Femur (tissue), 1 donor: ENCODE measurements around the gene YKT6.
"Not testable (repeated sequence)": the region's sequence is repeated elsewhere in the genome, so short reads cannot be mapped to it uniquely, and the experiment has no call there.

Source experiments
- DNase-seq: peaks from one replicate; pipeline ENCODE4 v3.0.0-alpha.2; 2017

YKT6 gene

DNA sequence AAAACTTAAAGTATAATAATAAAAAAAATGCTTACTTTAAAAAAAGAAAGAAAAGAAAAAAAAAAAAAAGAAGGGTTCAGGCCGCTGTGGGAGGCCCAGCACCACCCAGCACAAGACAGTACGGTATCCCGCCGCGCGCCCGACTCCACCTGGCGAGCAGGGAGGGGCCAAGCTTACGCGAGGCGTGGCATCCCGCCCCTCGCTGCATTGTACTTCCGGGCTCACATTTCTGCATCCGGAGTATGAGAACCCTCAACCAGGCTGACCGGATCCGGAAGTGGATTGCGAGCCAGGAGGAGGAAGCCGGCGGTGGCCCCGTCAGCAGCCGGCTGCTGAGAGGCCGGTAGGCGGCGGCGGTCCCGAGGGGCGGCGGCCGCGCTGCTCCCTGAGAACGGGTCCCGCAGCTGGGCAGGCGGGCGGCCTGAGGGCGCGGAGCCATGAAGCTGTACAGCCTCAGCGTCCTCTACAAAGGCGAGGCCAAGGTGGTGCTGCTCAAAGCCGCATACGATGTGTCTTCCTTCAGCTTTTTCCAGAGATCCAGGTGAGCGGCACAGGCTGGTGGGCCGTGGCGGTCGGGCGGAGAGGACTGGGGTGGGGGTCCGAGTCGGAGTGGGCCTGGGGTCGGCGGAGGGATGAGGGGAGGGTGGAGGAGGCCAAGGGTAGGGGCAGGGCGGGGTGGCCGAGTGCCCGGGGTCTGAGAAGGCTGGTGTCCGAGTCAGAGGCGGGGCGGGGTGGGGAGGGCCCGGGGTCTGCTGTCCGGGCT is at the start of gene YKT6:
Gene YKT6, plus strand, starts transcription at position 280 of the 763 bp plus-strand sequence. Its CDS starts 158 bp downstream, at position 438.
- DNase-seq = peak; percentile 97

DNA sequence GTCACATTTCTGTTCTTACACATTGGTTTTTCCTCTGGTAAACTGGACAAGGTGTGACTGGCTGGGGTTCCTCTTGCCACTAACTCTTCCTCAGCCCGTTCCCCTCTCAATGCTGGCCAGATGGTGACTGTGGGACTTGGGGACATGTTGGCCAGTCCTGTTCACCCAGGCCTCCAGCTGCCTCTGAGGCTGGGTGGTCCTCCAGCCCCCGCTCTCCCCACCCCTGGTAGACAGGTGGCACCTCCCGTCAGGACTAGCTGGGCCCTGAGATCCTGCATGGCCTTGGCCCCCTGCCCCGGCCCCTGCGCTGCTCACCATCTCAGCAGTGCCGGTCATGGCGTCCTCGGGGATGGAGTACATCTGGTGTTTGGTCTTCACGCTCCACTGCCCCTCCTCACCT is 48.8 kb upstream of the YKT6 start:
- DNase-seq = no peak

DNA sequence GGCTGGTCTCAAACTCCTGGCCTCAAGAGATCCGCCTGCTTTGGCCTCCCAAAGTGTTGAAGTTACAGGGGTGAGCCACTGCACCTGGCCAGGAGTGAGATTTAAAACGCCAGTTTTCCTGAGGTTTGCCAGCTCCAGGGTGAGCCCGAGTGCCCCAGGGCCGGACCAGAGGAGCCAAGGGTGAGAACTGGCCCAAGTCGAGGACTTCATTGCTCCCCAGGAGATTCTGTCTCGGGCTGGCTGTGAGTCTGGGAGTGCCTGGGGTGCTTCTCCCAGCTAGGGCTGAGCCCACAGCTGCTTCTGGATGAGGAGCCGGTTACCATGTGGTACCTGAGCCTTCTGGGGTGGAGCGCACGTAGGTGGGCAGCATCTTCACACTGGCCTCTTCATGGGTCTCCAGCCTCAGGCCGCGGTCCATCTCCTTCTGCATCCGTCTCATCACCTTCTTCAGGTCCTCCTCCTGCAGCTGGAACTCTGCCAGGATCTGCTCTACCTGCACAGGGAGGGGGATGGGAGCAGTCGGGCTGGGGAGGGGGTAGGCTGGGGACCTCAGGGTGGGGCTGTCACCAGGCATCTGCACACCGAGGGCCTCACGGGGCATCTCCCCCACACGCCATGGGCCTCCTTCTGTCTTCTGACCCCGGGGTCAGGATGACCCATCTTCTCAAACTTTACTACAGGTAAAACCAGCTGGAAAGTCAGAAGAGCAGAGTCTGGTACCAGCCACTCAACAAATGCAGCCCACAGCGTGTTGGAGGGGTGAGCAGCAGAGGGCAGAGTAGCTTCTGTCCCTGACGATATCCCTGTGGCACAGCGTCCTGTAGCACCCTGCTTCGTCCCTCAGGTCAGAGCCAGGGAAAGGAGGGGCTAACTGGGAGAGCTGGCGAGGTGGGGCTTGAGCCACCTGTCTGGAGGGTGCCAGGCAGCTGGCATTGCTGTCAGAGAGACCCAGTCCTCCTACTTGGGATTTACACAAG is 47.5 kb upstream of the YKT6 start:
- DNase-seq = peak; percentile 15

DNA sequence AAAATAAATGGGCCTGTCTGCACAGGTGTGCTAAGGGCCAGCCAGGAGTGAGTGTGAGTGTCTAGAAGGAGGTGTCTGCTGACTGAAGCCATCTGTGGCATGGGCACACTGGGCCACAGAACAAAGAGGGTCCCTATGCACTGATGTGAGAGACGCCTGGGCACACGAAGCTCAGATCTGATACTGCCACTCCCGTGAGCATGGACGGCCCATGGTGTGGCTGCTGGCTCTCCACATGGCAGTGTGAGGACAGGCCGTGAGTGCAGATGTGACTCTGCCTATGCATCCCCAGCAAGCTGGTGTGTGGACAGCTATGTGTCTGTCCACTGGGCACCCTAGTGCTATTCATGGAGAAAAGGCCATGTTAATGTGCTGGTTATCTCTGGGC is 46.8 kb upstream of the YKT6 start:
- DNase-seq = no peak

DNA sequence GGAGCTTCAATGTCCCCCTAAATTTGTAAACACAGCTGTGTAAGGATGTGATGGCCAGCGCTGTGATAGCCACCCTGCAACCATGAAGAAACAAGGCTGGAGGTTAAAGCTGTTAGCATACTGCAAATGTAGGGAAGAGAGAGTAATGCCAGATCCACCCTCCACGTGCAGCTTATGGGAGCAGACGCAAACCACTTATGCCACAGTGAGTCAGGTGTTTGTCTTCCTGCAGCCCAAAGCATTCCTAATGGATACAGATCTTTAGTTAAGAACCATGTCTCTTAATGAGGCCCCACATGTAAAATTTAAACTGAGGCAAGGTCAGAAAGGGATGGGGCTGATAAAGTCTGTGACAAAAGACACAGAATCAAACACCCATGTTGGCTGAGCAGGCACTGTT is 46.1 kb upstream of the YKT6 start:
- DNase-seq = no peak

DNA sequence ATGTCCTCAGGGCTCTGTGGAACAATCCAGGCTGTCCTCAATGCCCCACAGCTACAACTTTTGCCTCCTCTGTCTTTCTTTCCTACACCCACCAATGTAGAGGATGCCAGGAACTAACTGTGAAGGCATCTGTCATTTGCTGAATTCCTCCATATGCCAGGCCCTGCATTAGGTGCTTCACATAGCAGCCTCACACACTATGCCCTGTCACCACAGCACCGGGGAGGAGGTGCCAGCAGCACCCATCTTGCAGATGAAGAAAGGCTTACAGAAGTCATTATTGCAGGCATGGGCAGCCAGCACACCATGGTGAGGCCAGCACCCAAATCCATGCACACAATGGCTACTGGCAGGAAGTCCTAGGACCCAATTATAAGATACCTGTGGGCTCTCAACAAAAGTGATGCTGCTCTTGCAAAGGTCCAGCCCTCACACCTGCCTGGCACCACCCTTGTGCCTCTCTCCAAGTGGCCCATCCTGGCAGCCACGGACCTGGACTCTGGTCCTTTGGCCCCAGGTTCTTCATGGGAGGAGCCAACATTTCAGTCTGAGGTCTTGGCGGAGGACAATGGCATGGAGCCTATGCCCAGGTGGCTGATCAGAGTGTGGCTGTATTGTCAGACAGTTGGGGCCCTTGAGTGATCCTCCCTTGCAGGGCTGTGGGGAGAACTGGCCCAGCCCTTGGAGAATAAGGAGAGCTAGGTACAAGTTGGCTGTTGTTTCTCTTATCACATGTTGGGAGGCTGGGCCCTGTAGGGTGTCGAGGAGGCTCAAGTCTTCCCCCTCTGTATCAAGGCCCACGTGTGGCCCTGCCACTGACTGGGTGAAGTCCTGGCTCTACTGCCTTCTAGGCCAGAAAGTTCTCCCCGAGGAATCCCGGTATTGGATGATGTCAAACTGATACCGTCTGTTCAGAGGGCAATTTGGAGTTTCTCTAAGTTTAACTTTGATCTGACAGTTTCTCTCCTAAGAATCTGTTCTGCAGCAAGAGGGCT is 45.3 kb upstream of the YKT6 start:
- no peak for DNase-seq

DNA sequence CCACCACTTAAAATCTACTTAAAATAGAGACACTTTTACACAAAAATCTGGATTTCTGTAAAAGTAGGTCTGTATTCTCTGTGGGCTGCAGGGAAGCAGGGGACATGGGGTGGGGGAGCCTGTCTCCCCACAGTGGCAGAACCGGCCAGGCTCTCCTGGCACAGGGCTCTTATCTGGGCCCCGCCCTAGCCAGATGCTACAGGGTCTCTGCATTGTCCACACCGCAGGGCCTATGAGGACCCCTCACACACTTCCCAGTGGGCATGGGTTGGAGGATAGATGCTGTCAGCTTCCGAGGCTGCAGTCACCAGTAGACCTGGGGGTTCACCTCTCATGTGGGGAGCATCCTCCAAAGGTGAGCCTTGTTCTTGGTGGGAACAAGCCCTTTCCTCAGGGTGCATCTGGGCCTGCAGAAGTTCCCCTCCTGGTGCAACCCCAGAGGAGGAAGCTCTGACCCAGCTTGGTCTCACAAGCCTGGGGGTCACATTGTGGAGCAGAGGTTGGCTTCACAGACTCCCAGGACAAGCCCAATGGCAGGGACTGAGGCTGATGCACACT is 44.2 kb upstream of the YKT6 start:
- no peak for DNase-seq

DNA sequence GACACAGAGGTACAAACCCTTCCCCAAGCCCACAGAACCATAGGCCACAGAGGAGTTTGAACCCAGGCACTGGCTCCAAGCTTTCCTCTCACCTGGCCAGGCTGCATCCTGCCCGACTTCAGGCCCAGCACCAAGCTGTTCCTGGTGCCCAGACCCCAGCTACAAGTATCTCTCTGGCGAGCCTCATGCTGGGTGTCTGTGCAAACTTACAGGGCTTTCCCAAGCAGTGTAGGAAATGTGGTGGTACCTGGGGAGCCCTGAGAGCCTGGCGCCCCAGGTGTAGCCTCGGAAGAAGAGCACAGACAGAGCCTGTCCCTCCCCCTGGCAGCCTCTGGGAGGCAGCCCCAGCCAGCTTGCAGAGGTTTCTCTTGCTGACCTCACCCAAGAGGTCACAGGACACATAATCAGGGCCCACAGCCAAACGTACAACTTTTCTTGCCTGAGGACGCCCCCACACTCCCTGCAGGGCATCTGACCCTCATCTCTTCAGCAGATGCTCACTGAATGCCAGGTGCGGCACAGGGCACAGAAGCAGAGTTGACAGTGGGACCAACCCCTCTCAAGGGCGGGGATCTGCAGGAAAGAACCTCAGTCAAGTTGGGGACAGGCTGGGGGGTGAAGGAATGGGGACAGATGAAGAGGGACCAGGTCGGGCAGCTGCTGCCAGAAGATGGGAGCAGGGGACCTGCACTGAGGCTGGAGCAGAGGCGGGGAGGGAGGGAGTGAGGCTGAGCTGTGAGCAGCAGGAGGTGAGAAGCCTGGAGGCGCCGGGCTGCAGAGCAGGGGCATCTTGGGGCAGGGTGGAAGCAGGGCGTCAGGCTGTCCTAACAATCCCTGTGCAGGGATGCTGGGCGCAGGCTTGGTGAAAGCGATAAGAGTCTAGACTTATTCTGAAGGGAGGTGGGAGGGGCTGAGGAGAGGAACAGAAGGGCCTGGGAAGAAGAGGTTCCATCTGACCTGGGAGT is 43.4 kb upstream of the YKT6 start:
- no peak for DNase-seq

DNA sequence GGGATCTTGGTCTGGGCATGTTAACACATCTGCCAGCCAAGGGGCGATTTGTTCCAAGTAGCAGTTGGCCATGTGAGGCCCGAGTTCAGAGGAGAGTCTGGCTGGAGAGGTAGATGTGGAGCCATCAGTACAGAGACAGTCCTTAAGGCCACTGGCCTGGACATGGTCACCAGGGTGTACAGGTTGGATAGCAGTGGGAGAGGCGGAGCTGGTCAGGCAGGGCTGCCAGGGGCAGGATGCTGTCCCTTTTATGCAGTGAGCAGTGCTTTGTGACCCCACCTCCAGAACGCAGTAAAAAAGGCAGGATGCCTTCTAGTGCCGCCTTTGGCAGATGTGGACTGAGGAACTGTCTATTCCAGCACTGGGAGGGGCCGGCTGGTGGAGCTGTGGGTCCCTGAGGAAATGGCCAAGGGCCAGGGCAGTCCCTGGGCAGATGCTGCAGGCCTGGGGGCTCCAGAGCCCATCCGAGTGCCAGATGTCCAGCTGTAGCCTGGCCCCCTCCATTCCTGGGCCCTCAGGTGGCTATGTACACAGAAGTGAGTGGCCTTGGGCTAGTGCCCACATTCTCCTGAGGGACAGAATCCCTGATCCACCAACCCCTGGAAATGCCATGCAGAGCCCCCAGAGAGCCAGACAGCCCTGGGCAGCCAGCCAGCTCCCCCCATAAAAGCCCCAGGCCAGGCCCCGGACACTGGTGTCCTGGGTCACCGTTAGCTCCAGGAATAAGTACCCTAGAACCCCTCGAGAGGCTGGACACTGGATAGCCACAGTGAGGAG is 42.5 kb upstream of the YKT6 start:
- DNase-seq = no peak

DNA sequence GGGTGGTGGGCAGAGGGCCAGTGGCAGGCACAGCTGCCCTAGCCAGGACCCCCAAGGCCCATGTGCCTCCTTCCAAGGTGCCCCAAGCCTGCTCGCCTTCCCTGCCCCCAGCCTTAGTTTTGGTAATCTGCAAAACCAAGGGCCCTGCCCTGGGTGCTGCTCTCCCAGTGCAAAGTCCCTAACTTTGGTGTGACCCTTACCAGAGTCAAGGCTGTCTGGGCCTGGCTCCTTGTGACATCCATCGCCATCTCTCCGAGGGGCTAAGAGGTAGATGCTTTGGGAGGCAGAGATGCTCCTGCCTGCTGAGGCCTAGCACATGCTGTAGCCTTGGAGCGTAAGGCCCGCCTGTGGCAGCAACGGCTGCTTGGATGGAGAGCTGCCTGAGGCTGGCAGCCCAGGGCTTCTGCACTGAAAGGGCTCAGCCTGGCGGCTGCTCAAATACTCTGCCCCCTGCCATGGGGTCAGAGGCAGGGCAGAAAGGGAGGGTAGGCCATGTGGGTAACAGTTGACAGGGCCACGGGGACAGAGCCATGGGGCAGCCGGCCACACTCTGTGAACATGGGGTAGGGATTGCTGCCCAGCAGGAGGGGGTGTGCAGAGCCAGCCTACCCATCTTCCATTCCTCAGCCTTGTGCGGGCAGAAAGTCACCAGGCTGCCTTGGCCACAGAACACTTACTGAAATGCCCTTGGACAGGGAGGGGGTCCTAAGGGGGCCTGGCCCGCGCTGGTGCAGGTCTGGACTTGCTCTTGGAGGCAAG is 41.7 kb upstream of the YKT6 start:
- no peak for DNase-seq

DNA sequence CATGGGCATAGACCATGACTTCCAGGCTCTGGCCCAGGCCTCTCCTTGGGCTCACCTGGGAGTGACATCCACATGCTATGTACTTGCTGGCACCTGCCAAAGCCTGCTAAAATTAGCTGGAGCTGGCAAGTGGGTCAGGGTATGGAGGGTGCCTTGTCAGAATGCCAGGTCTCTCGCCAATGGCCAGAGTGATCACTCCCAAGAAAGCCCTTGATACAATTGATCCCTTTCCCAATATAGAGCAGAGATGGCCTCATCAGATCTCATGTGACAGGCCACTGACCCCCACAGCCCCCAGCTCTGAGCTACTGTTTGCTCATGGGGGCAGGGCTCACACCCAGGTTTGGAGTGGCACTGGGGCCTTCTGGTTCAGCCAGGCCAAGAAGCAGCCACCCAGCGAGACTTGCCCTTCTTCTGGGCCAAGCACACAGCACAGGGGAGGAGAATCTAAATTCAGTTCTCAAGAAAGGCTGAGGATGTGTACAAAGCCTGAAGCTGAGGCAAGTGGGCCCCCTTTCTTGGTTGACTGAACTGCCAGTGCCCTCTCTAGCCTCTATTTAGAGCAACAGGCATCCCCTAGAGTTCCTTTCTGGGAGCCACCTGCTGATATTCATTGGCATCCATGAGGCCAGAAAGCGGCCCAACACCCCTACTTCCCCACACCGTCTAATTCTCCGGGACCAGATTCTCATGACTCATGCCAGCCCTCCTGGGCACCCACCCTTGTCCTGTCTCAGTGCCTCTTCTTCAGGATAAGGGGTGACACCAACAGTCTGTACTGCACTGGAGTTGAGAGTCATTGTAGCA is 40.8 kb upstream of the YKT6 start:
- DNase-seq = no peak

DNA sequence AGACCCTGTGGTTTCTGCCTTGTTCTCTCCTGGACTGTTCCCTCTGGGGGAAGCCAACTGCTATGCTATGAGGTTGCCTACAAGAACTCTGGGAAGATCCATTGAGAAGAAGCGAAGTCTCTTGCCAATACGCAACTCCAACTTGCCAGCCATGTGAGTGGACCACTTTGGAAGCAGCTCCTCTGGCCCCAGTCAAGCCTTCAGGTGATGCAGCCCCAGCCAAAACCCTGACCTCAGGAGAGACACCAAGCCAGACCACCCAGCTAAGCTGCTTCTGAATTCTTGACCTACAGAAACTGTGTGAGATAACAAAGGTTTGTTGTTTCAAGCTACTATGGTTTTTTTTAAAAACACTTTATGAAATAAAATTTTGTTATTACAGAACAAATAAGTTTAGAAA is 39.4 kb upstream of the YKT6 start:
- DNase-seq = no peak

DNA sequence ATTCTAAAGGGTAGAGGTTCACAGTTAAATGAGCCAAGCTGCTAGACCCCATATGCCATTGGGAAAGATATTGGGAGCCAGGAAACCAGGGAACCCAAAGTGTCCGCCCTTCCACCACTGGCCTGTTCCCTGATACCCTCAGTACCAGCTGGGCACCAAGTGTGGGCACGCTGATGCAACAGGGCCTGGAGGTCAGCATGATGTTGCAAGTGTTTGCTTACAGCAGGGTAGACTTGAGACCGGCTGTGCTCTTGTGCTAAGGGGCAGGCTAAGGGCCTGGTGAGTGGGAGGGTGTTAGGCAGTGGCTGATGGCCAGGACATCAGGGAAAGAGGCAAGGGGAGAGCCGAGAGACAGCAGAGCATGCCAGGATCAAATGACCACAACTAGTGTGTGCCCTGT is 38.6 kb upstream of the YKT6 start:
- no peak for DNase-seq

DNA sequence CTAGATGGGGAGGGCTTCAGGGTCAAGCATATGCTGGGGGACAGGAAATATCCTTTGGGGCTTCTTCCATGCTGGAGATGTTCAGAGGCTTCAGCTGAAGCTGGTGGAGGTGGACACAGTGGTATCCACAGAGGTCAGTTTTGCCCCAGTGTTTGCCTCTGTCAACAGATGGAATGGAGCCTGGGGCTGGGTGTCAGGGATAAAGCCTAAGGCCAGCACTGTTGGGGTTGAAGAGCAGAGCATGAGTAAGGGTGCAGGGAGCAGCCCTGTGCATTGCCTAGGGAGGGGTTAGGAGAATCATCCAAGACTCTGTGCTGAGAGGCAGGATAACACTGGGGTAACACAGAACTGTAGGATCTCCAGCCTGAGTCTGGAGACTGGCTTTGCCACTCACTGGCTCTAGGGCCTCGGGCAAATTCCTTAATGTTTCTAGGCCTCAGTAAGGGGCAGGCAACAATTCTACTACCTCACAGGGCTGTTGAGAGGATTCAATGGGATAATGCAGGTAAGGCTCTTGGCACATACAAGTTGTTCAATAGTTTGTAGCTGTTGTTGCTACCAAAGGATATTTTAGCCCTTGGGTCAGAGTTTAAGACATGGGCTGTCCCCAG is 37.9 kb upstream of the YKT6 start:
- no peak for DNase-seq

DNA sequence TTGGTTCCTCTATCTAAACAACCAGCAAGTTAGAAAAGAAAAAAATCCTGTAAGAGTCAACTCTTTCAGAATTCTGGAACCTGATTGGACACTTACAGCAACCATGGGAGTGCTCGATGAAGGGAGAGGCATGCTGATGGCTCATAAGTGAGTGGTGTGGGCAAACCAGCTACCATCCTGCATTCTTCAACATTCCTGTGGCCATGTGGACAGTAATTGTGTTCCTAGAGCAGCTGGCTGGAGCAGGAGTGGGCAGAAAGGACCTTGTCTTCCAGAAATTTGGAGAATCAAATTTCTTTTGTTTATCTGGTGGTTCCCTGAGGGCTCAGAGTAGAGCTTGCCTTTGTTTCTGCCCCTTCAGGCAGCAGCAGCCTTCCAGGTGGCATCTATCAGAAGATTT is 37.2 kb upstream of the YKT6 start:
- no peak for DNase-seq

DNA sequence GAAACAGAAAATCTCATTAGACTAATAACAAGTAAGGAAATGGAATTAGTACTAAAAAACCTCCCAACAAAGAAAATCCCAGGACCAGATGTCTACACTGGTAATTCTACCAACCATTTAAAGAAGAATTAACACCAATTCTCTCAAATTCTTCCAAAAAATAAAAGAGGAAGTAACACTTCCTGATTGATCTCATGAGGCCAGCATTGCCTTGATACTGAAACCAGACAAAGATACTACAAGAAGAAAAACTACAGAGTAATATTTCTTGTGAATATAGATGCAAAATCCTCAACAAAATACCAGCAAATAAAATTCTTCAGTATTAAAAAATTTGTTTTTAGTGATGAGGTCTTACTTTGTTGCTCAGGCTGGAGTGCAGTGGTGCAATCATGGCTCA is 32.9 kb upstream of the YKT6 start:
- DNase-seq = no peak

DNA sequence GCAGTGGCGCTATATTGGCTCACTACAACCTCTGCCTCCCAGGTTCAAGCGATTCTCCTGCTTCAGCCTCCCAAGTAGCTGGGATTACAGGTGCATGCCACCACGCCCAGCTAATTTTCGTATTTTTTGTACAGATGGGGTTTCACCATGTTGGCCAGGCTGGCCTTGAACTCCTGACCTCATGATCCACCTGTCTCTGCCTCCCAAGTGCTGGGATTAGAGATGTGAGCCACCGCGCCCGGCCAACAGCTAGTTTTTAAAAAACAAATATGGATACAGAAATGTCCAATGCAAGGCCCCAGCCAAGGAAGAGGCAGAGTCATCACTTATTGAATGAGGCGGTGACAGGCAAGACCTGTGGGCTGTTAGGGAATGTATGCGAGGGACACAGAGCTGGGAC is 28.9 kb upstream of the YKT6 start:
- DNase-seq = not testable (repeated sequence)

DNA sequence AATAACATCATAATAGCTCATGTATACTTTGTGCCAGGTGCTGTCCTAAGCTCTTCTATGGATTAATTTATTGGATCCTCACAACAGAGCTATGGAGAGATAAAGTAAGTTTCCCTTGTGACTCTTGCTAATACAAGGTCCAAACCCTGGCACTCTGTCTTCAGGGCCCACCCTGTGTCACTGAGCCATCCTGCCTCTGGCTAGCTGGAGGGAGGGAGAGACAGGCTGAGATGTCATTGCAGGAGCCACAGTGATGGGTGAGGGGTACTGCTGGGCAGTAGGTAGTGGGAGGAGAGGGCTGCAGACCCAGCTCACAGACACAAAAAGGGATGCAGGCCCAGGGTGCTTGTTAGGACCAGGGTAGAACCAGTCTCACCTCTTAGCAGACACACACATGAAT is 28.4 kb upstream of the YKT6 start:
- DNase-seq = no peak
